HCT116 (cell line): Measurements from ENCODE around the gene TMEM141.

ENCODE experiments used
- CEBPB ChIP-seq: IDR thresholded peaks from 2 replicates; pipeline ENCODE4 v1.6.1; 2012; ENCODE audit warnings: low read depth
- EGR1 ChIP-seq: IDR thresholded peaks from 2 replicates; pipeline ENCODE4 v1.6.1; 2012; ENCODE audit warnings: low read depth
- EZH2 ChIP-seq: fragments of 200-600 bp; sonication (generic); IDR thresholded peaks from 2 replicates; pipeline ENCODE4 v1.6.1; 2017; ENCODE audit warnings: antibody characterized with exemption, mixed run types
- JUND ChIP-seq: IDR thresholded peaks from 2 replicates; pipeline ENCODE4 v1.6.1; 2012
- POLR2A ChIP-seq: IDR thresholded peaks from 2 replicates; pipeline ENCODE4 v1.7.0; 2011; ENCODE audit warnings: borderline replicate concordance; ENCODE audit not compliant: insufficient read depth, insufficient read length; ENCODE audit errors: extremely low read depth
- SIN3A ChIP-seq: IDR thresholded peaks from 2 replicates; pipeline ENCODE4 v1.6.1; 2012; ENCODE audit warnings: low read depth
- SRF ChIP-seq: IDR thresholded peaks from 2 replicates; pipeline ENCODE4 v1.6.1; 2012; ENCODE audit warnings: low read depth
- TF ChIP-seq, protein P1 (sequence below), 3 experiments: fragments of 200-600 bp in 1 of 3; sonication (generic) in 1 of 3; IDR thresholded peaks in 2 of 3; conservative IDR thresholded peaks in 1 of 3; 2 replicates each; pipeline ENCODE4 v1.5.1; 2012 to 2017; ENCODE audit warnings: low read depth in 2 of 3, low read length in 2 of 3, antibody characterized with exemption in 1 of 3, borderline replicate concordance in 1 of 3, control low read depth in 1 of 3, mild to moderate bottlenecking in 1 of 3, mixed read lengths in 1 of 3, mixed run types in 1 of 3, moderate library complexity in 1 of 3; ENCODE audit not compliant: insufficient read depth in 1 of 3
- TF ChIP-seq, protein P2 (sequence below): IDR thresholded peaks from 2 replicates; pipeline ENCODE4 v1.6.1; 2012; ENCODE audit warnings: low read depth
- TF ChIP-seq, protein P3 (sequence below): IDR thresholded peaks from 2 replicates; pipeline ENCODE4 v1.6.1; 2012

DNA sequence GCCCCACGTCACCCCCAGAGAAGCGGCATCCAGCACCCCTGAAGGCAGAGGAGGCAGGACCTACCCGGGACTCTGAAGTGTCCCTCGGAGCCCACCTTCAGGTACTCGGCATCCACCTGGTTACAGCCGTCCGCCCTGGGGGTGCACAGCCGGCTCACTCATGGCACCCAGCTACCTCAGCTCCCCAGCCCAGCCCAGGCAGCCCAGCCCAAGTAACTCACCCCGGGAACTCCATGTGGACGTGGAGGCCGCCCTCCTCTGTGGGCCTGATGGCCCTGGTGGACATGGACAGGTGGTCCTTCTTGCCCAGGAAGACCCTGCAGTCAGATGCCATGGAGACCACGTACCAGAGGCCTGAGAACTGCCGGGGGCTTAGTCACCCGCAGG is 27.5 kb upstream of the TMEM141 start:
- TF ChIP-seq POLR2A (no peak), EGR1 (no peak), SRF (no peak), JUND (no peak), EZH2 (no peak), SIN3A (no peak), CEBPB (no peak)
- TF ChIP-seq, protein P1, sequence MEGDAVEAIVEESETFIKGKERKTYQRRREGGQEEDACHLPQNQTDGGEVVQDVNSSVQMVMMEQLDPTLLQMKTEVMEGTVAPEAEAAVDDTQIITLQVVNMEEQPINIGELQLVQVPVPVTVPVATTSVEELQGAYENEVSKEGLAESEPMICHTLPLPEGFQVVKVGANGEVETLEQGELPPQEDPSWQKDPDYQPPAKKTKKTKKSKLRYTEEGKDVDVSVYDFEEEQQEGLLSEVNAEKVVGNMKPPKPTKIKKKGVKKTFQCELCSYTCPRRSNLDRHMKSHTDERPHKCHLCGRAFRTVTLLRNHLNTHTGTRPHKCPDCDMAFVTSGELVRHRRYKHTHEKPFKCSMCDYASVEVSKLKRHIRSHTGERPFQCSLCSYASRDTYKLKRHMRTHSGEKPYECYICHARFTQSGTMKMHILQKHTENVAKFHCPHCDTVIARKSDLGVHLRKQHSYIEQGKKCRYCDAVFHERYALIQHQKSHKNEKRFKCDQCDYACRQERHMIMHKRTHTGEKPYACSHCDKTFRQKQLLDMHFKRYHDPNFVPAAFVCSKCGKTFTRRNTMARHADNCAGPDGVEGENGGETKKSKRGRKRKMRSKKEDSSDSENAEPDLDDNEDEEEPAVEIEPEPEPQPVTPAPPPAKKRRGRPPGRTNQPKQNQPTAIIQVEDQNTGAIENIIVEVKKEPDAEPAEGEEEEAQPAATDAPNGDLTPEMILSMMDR (IDR thresholded peaks at IDR 0.05 in 2 of 3, conservative IDR thresholded peaks at IDR 0.05 in 1 of 3; ENCODE audit: borderline replicate concordance in 1 of 3, insufficient read depth in 1 of 3, low read depth in 2 of 3, low read length in 2 of 3) = no peak
- TF ChIP-seq, protein P2, sequence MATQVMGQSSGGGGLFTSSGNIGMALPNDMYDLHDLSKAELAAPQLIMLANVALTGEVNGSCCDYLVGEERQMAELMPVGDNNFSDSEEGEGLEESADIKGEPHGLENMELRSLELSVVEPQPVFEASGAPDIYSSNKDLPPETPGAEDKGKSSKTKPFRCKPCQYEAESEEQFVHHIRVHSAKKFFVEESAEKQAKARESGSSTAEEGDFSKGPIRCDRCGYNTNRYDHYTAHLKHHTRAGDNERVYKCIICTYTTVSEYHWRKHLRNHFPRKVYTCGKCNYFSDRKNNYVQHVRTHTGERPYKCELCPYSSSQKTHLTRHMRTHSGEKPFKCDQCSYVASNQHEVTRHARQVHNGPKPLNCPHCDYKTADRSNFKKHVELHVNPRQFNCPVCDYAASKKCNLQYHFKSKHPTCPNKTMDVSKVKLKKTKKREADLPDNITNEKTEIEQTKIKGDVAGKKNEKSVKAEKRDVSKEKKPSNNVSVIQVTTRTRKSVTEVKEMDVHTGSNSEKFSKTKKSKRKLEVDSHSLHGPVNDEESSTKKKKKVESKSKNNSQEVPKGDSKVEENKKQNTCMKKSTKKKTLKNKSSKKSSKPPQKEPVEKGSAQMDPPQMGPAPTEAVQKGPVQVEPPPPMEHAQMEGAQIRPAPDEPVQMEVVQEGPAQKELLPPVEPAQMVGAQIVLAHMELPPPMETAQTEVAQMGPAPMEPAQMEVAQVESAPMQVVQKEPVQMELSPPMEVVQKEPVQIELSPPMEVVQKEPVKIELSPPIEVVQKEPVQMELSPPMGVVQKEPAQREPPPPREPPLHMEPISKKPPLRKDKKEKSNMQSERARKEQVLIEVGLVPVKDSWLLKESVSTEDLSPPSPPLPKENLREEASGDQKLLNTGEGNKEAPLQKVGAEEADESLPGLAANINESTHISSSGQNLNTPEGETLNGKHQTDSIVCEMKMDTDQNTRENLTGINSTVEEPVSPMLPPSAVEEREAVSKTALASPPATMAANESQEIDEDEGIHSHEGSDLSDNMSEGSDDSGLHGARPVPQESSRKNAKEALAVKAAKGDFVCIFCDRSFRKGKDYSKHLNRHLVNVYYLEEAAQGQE = no peak
- TF ChIP-seq, protein P3, sequence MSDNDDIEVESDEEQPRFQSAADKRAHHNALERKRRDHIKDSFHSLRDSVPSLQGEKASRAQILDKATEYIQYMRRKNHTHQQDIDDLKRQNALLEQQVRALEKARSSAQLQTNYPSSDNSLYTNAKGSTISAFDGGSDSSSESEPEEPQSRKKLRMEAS = no peak
